Measurements from ENCODE around the gene PSMC6. TPM values are rescaled to one million over a fixed set of nuclear protein-coding genes. Genes with fewer than 3 reads are reported as not detected.

Gene PSMC6
- total and polyA plus RNA-seq, 2 of the 13 experiments (the other 11 are each of a cell fraction or from before 2014, with no cell fraction given) = 90.0 to 210 TPM

DNA sequence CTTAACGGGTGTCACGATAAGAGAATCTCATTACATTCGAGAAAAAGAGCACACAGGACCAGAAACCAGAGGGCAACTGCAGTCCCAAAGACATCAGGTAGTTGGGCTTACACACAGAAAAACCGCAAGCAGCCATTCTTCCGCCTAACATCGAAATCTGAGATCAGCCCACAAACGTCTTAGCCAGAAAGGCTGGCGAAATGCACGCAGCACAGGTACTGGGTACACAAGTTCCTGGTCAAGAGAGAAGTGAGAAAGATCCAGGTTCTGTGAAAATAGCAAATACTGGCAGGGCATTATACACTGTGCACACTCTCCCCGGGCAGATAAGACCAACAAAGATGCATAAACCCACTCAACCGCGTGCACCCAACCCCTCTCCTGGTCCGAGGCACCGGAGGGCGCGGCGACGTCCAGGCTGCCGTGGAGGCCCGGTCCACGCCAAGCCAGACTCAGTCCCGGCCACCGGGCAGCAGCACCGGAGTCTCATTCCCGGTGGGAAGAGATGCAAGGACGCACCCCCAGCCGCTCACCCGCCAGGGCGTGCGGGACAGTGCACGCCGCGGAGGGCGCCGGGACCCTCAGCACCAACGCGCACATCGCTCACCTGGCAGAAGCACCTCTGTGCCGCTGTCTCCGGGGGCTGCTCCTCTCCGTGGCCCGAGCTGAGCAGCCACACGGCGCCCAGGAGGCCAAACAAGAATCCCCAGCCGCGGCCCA is 12.1 kb upstream of the PSMC6 start (continued):
- TF ChIP-seq, protein P1, sequence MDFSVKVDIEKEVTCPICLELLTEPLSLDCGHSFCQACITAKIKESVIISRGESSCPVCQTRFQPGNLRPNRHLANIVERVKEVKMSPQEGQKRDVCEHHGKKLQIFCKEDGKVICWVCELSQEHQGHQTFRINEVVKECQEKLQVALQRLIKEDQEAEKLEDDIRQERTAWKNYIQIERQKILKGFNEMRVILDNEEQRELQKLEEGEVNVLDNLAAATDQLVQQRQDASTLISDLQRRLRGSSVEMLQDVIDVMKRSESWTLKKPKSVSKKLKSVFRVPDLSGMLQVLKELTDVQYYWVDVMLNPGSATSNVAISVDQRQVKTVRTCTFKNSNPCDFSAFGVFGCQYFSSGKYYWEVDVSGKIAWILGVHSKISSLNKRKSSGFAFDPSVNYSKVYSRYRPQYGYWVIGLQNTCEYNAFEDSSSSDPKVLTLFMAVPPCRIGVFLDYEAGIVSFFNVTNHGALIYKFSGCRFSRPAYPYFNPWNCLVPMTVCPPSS (IDR thresholded peaks at IDR 0.05) = no peak
- TF ChIP-seq CAMTA2 (CRISPR knock-in tag; IDR thresholded peaks at IDR 0.05; ENCODE audit: borderline replicate concordance) (no peak), ZNF652 (CRISPR knock-in tag; IDR thresholded peaks at IDR 0.05; ENCODE audit: borderline replicate concordance, low read depth) (no peak), TAF15 (IDR thresholded peaks at IDR 0.05; ENCODE audit: low read depth, low read length, poor library complexity, severe bottlenecking) (no peak), FLYWCH1 (CRISPR knock-in tag; IDR thresholded peaks at IDR 0.05) (no peak), ZSCAN31 (CRISPR knock-in tag; IDR thresholded peaks at IDR 0.05; ENCODE audit: low read depth) (peak; percentile 85; the same call in 1 of the 2 replicates), ZNF776 (CRISPR knock-in tag; IDR thresholded peaks at IDR 0.05) (0 out of 2 replicates have a peak, but pooled peaks have one; percentile 20)
- TF ChIP-seq, protein P2, sequence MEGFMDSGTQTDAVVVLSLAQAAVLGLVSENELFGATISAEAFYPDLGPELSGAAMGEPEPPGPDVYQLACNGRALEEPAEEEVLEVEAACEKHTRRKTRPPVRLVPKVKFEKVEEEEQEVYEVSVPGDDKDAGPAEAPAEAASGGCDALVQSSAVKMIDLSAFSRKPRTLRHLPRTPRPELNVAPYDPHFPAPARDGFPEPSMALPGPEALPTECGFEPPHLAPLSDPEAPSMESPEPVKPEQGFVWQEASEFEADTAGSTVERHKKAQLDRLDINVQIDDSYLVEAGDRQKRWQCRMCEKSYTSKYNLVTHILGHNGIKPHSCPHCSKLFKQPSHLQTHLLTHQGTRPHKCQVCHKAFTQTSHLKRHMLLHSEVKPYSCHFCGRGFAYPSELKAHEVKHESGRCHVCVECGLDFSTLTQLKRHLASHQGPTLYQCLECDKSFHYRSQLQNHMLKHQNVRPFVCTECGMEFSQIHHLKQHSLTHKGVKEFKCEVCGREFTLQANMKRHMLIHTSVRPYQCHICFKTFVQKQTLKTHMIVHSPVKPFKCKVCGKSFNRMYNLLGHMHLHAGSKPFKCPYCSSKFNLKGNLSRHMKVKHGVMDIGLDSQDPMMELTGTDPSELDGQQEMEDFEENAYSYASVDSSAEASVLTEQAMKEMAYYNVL (CRISPR knock-in tag; IDR thresholded peaks at IDR 0.05; ENCODE audit: borderline replicate concordance) = no peak
- TF ChIP-seq, protein P3, sequence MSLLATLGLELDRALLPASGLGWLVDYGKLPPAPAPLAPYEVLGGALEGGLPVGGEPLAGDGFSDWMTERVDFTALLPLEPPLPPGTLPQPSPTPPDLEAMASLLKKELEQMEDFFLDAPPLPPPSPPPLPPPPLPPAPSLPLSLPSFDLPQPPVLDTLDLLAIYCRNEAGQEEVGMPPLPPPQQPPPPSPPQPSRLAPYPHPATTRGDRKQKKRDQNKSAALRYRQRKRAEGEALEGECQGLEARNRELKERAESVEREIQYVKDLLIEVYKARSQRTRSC (CRISPR knock-in tag; IDR thresholded peaks at IDR 0.05; ENCODE audit: low read depth) = no peak
- TF ChIP-seq, protein P4, sequence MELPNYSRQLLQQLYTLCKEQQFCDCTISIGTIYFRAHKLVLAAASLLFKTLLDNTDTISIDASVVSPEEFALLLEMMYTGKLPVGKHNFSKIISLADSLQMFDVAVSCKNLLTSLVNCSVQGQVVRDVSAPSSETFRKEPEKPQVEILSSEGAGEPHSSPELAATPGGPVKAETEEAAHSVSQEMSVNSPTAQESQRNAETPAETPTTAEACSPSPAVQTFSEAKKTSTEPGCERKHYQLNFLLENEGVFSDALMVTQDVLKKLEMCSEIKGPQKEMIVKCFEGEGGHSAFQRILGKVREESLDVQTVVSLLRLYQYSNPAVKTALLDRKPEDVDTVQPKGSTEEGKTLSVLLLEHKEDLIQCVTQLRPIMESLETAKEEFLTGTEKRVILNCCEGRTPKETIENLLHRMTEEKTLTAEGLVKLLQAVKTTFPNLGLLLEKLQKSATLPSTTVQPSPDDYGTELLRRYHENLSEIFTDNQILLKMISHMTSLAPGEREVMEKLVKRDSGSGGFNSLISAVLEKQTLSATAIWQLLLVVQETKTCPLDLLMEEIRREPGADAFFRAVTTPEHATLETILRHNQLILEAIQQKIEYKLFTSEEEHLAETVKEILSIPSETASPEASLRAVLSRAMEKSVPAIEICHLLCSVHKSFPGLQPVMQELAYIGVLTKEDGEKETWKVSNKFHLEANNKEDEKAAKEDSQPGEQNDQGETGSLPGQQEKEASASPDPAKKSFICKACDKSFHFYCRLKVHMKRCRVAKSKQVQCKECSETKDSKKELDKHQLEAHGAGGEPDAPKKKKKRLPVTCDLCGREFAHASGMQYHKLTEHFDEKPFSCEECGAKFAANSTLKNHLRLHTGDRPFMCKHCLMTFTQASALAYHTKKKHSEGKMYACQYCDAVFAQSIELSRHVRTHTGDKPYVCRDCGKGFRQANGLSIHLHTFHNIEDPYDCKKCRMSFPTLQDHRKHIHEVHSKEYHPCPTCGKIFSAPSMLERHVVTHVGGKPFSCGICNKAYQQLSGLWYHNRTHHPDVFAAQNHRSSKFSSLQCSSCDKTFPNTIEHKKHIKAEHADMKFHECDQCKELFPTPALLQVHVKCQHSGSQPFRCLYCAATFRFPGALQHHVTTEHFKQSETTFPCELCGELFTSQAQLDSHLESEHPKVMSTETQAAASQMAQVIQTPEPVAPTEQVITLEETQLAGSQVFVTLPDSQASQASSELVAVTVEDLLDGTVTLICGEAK (IDR thresholded peaks at IDR 0.05) = no peak
- TF ChIP-seq, protein P4 (CRISPR knock-in tag; IDR thresholded peaks at IDR 0.05) = no peak; the same call in 1 of the 2 replicates

Data from HepG2 (cell line).